HepG2 (cell line): ENCODE measurements around the gene SGMS1. TPM values are rescaled to one million over a fixed set of nuclear protein-coding genes. Genes with fewer than 3 reads are reported as not detected.

Experiments used
- ATAC-seq: fragments of 200-7000 bp; cut with Tn5 transposase; 3 replicates; pipeline ENCODE4 v1.9.1; 2020; ENCODE audit warnings: mild to moderate bottlenecking, moderate library complexity
- BruUV-seq: library from RNA; stranded (reverse); fragments of 400-500 nt; replicated peaks from 2 replicates; lab custom pipeline; 2021; lab: Mats Ljungman, UMichigan
- CTCF ChIA-PET: fragments of 300-600 bp; formaldehyde crosslinking; extraction: SDS; loops from one replicate; lab custom pipeline; 2021; ENCODE audit warnings: low total read pairs, inconsistent platforms, low intra/inter-chr PET ratio; lab: Yijun Ruan, JAX
- POLR2A ChIA-PET: fragments of 350-600 bp; sonication (Branson Sonifier 250); formaldehyde crosslinking; loops from one replicate; lab custom pipeline; 2020; ENCODE audit warnings: antibody characterized with exemption, inconsistent platforms; lab: Yijun Ruan, JAX
- DNase-seq: peaks from one replicate; pipeline ENCODE4 v3.0.0-alpha.2; 2015; ENCODE audit warnings: low spot score
- FAIRE-seq: peaks from 3 replicates; lab custom pipeline; 2011; peaks lifted over from hg19 to GRCh38; lab: Jason Lieb, UNC
- H2AFZ ChIP-seq: one replicate; pipeline ENCODE4 v1.6.1; 2011; ENCODE audit warnings: low read length, inconsistent platforms
- H3K27ac ChIP-seq: fragments of 300-600 bp; 3 replicates; pipeline ENCODE4 v1.8.0; 2011; ENCODE audit warnings: mixed run types, mild to moderate bottlenecking, mixed read lengths, low read length, inconsistent platforms; ENCODE audit not compliant: insufficient read depth; ENCODE audit errors: extremely low read length
- H3K27me3 ChIP-seq, 2 experiments: fragments of 200-600 bp in 1 of 2; 2 replicates in 1 of 2; 3 replicates in 1 of 2; pipeline versions ENCODE4 v1.6.0 to v1.8.0; 2011; ENCODE audit warnings: low read length in 2 of 2, mild to moderate bottlenecking in 2 of 2, moderate library complexity in 2 of 2, inconsistent platforms in 1 of 2; ENCODE audit not compliant: insufficient read depth in 2 of 2, control insufficient read depth in 1 of 2
- H3K36me3 ChIP-seq, 2 experiments: fragments of 200-600 bp in 1 of 2; replicated peaks in 1 of 2; 2 replicates in 1 of 2; 3 replicates in 1 of 2; pipeline versions ENCODE4 v1.5.1 to v1.8.0; 2011; ENCODE audit warnings: low read length in 2 of 2, inconsistent platforms in 1 of 2; ENCODE audit not compliant: insufficient read depth in 2 of 2, control insufficient read depth in 1 of 2
- H3K4me1 ChIP-seq: 2 replicates; pipeline ENCODE4 v1.5.1; 2012; ENCODE audit warnings: low read length, inconsistent platforms; ENCODE audit not compliant: insufficient read depth
- H3K4me2 ChIP-seq: 2 replicates; pipeline ENCODE4 v1.6.0; 2011; ENCODE audit warnings: low read depth, low read length, inconsistent platforms
- H3K4me3 ChIP-seq, 3 experiments: fragments of 200-600 bp in 1 of 3; sonication (generic), shearing (Covaris generic) in 1 of 3; replicated peaks in 1 of 3; 2 replicates each; pipeline ENCODE4 v1.5.1; 2011 to 2016; ENCODE audit warnings: low read length in 3 of 3, inconsistent platforms in 2 of 3, low read depth in 2 of 3, mild to moderate bottlenecking in 2 of 3, control low read depth in 1 of 3, mixed read lengths in 1 of 3; ENCODE audit not compliant: insufficient read depth in 1 of 3
- H3K79me2 ChIP-seq: one replicate; pipeline ENCODE4 v1.6.1; 2011; ENCODE audit warnings: low read length, inconsistent platforms; ENCODE audit not compliant: insufficient read depth
- H3K9ac ChIP-seq: 2 replicates; pipeline ENCODE4 v1.6.0; 2011; ENCODE audit warnings: mild to moderate bottlenecking, low read depth, low read length, inconsistent platforms; ENCODE audit not compliant: insufficient read depth
- H3K9me3 ChIP-seq: 2 replicates; pipeline ENCODE4 v1.5.1; 2012; ENCODE audit warnings: mild to moderate bottlenecking, low read length
- H4K20me1 ChIP-seq: 2 replicates; pipeline ENCODE4 v1.6.0; 2011; ENCODE audit warnings: inconsistent platforms, mild to moderate bottlenecking, low read length, moderate library complexity; ENCODE audit not compliant: insufficient read depth
- AHDC1 ChIP-seq: sonication (generic); formaldehyde crosslinking; IDR thresholded peaks from 2 replicates; pipeline ENCODE4 v1.5.1; 2020; ENCODE audit warnings: mild to moderate bottlenecking, missing genetic modification reagents, borderline replicate concordance
- AKAP8 ChIP-seq: sonication (generic); formaldehyde crosslinking; IDR thresholded peaks from 2 replicates; pipeline ENCODE4 v1.5.1; 2020; ENCODE audit warnings: mild to moderate bottlenecking, missing genetic modification reagents
- GABPA ChIP-seq, 2 experiments: IDR thresholded peaks; 2 replicates each; pipeline ENCODE4 v1.6.1; 2011 to 2016; ENCODE audit warnings: low read depth in 2 of 2, low read length in 1 of 2, missing biosample characterization in 1 of 2, missing genetic modification characterization in 1 of 2
- MXI1 ChIP-seq: IDR thresholded peaks from 3 replicates; pipeline ENCODE4 v1.6.1; 2012; ENCODE audit warnings: low read depth, low read length, inconsistent platforms, borderline replicate concordance
- REPIN1 ChIP-seq: sonication (generic); formaldehyde crosslinking; IDR thresholded peaks from 2 replicates; pipeline ENCODE4 v1.8.0; 2022; ENCODE audit warnings: missing genetic modification reagents, low read depth, mild to moderate bottlenecking, borderline replicate concordance
- SMARCE1 ChIP-seq: fragments of 450-650 bp; IDR thresholded peaks from 2 replicates; pipeline ENCODE4 v1.6.1; 2017; ENCODE audit warnings: borderline replicate concordance
- SP5 ChIP-seq: IDR thresholded peaks from 2 replicates; pipeline ENCODE4 v1.6.1; 2016; ENCODE audit warnings: low read depth, borderline replicate concordance
- TAF15 ChIP-seq: fragments of 200-400 bp; formaldehyde crosslinking; IDR thresholded peaks from one replicate; pipeline ENCODE4 v1.6.1; 2018; ENCODE audit warnings: mild to moderate bottlenecking, low read depth, low read length; ENCODE audit not compliant: poor library complexity, severe bottlenecking
- ZNF567 ChIP-seq: sonication (generic); formaldehyde crosslinking; IDR thresholded peaks from 2 replicates; pipeline ENCODE4 v1.8.1; 2023; ENCODE audit warnings: mild to moderate bottlenecking, missing genetic modification reagents, borderline replicate concordance
- ZNF572 ChIP-seq: sonication (generic); formaldehyde crosslinking; IDR thresholded peaks from 2 replicates; pipeline ENCODE4 v1.5.1; 2020; ENCODE audit warnings: mild to moderate bottlenecking, missing genetic modification reagents
- WGBS: methylation state at CpG from one replicate; pipeline ENCODE4 v1.1.6; 2017; ENCODE audit warnings: low lambda C conversion rate; 5-methylcytosine and 5-hydroxymethylcytosine counted together
- in situ Hi-C: cut with HindIII; loops from 2 replicates; pipeline ENCODE4 v1.10.0; 2017; ENCODE audit warnings: low pct_unique_long_range_greater_than_20kb; ENCODE audit not compliant: extremely low pct_ligation_motif_present
- intact Hi-C: fragments of 100-400 bp; cut with micrococcal nuclease; formaldehyde crosslinking; loops from one replicate; pipeline ENCODE4 v1.10.0; 2022; ENCODE audit not compliant: unreplicated experiment
- polyA plus RNA-seq, 8 experiments: library from polyadenylated mRNA; depleted of rRNA in 3 of 8; stranded (reverse) in 7 of 8; unstranded in 1 of 8; fragments of >200 nt; fragmentation: Illumina TruSeq in 4 of 8; extraction: Trizol in 4 of 8; gene quantifications; 2 replicates each; pipeline versions ENCODE4 v1.2.1 to v1.2.3, GENCODE V29; 2011 to 2016; ENCODE audit warnings: low read depth in 4 of 8, missing spikeins in 1 of 8, mixed read lengths in 1 of 8; ENCODE audit not compliant: insufficient read depth in 1 of 8
- total RNA-seq, 5 experiments: library from RNA; depleted of rRNA; stranded (reverse); fragments of >200 nt; fragmentation: Illumina TruSeq; extraction: Trizol; gene quantifications; 2 replicates each; pipeline ENCODE4 v1.2.3, GENCODE V29; 2016; ENCODE audit warnings: low read depth in 1 of 5

SGMS1 gene
- total and polyA plus RNA-seq, 2 of the 13 experiments (the other 11 are each of a cell fraction or from before 2014, with no cell fraction given): 6.5 to 15.1 TPM

GRCh38 chr10:50619882-50620281, 3.9 kb downstream of the SGMS1 start:
- Histone ChIP-seq H3K27ac (no peak overlapping the region), H3K79me2 (peaks cover 65% of the 10 kb centered on the region), H3K4me2 (no peak overlapping the region), H2AFZ (no peak overlapping the region), H3K4me3 (no peak overlapping the region), H3K9me3 (no peaks in the 10 kb centered on the region)
- FAIRE-seq: no peak
- no peak for TF ChIP-seq ZNF567 (CRISPR knock-in tag)
- no peak for TF ChIP-seq SP5 (CRISPR knock-in tag)
- no peak for TF ChIP-seq MXI1
- no peak for TF ChIP-seq ZNF572 (CRISPR knock-in tag)
- TF ChIP-seq GABPA (IDR thresholded peaks at IDR 0.05; ENCODE audit: low read depth, low read length): no peak
- TF ChIP-seq GABPA (CRISPR knock-in tag; IDR thresholded peaks at IDR 0.05; ENCODE audit: low read depth): no peak
- no peak for TF ChIP-seq AKAP8 (CRISPR knock-in tag)
- TF ChIP-seq TAF15: no peak
- no peak for TF ChIP-seq SMARCE1
- TF ChIP-seq REPIN1 (CRISPR knock-in tag): no peak
- TF ChIP-seq AHDC1 (CRISPR knock-in tag): no peak
- TF ChIP-seq, all 625 proteins: peak for 0
- no peak overlapping the region for H3K9ac ChIP-seq
- H3K4me1 ChIP-seq: peaks cover 25% of the 10 kb centered on the region
- in situ Hi-C loops: loop anchor here (5.0 kb wide), 1 partner anchor 58 kb away; no protein-coding TSS in a partner anchor
- ATAC-seq (no peak), DNase-seq (no peak)
- no TSS peak for BruUV-seq
- WGBS: 98% methylated on average over 2 of the region's 2 CpGs
- H3K36me3 ChIP-seq: peaks cover 1 to 2% of the 10 kb centered on the region in 2 experiments; a peak in 1 of 5 replicates
- intact Hi-C loops: loop anchor here (10.0 kb wide), 1 partner anchor 205 kb away; no protein-coding TSS in a partner anchor
- no peaks in the 10 kb centered on the region for H3K27me3 ChIP-seq
- peaks cover 11% of the 10 kb centered on the region for H4K20me1 ChIP-seq
- CTCF ChIA-PET: no interaction called here
- POLR2A ChIA-PET: interaction anchor here (1.8 kb wide), 1 partner anchor 15 kb away, joined by 5 read pairs; no protein-coding TSS in a partner anchor
